HG03095 (cell line): ENCODE data around the gene PTER.

Experiments
- ATAC-seq: cut with Tn5 transposase; IDR thresholded peaks from one replicate; pipeline ENCODE4 v1.9.1; 2021; ENCODE audit warnings: moderate library complexity; ENCODE audit not compliant: unreplicated experiment

Gene PTER

GRCh38 chr10:16536155-16536554 lies 99.3 kb downstream of the PTER start:
- no peak for ATAC-seq

GRCh38 chr10:16544099-16544498 lies 107.3 kb downstream of the PTER start:
- no peak for ATAC-seq

GRCh38 chr10:16544591-16544990 lies 107.8 kb downstream of the PTER start:
- no peak for ATAC-seq

- no peak for ATAC-seq
Observed at GRCh38 chr10:16545116-16545736, 108.4 kb downstream of the PTER start.

GRCh38 chr10:16547973-16548372 lies 111.2 kb downstream of the PTER start:
- no peak for ATAC-seq

- no peak for ATAC-seq
Observed at GRCh38 chr10:16559236-16559773, 122.5 kb downstream of the PTER start.

GRCh38 chr10:16562891-16563290 lies 126.1 kb downstream of the PTER start:
- no peak for ATAC-seq
